ENCODE data around the gene PRDX5. TPM values are rescaled to one million over a fixed set of nuclear protein-coding genes. Genes with fewer than 3 reads are reported as not detected.

PRDX5 gene
- total and polyA plus RNA-seq, 8 donors: 59.0 to 245 (median 88.6) TPM

- Histone ChIP-seq H3K4me1 (peaks cover 13 to 14% (median 14%) of the 10 kb centered on the region in 3 donors), H3K36me3 (no peaks in the 10 kb centered on the region), H3K27me3 (no peaks in the 10 kb centered on the region), H3K27ac (no peak overlapping the region), H3K9me3 (no peaks in the 10 kb centered on the region), H3K4me3 (no peak overlapping the region)
- 93% methylated on average over 3 of the region's 3 CpGs for WGBS, 2 donors
- FAIRE-seq (no peak), DNase-seq (no peak), ATAC-seq (no peak)
- no peak for TF ChIP-seq CTCF (IDR thresholded peaks at IDR 0.05)
- intact Hi-C loops (cut with DNase I): no loop called here
These were observed 34.8 kb upstream of the PRDX5 start for GRCh38 chr11:64283092-64283491.

GRCh38 chr11:64284048-64284961 lies 33.6 kb upstream of the PRDX5 start, which contains the start of gene BAD:
BAD (minus strand) TSS chr11:64284665; CDS start chr11:64284368, 297 bp downstream.
- Histone ChIP-seq H3K27ac (peak within 1 kb of the TSS; percentile 80 to 92 (median 88)), H3K4me3 (peak within 1 kb of the TSS; percentile 53 to 91 (median 80)), H3K4me1 (peaks cover 13 to 14% (median 14%) of the 10 kb centered on the region in 3 donors), H3K27me3 (no peaks in the 10 kb centered on the region), H3K9me3 (no peaks in the 10 kb centered on the region), H3K36me3 (no peaks in the 10 kb centered on the region)
- FAIRE-seq (no peak), ATAC-seq (peak; percentile 82 to 94 (median 91)), DNase-seq (peak; percentile 93 to 98 (median 96))
- 2% methylated on average over 40 to 44 of the region's 44 CpGs for WGBS, 2 donors
- intact Hi-C loops (cut with DNase I): no loop called here
- no peak for TF ChIP-seq CTCF (IDR thresholded peaks at IDR 0.05)

GRCh38 chr11:64284962-64285884 lies 32.7 kb upstream of the PRDX5 start, which contains the start of gene GPR137:
GPR137 (plus strand) TSS chr11:64285848; CDS start chr11:64286525, 677 bp downstream.
- 1% methylated on average over 74 to 102 of the region's 102 CpGs for WGBS, 2 donors
- FAIRE-seq (no peak), ATAC-seq (peak; percentile 73 to 84 (median 82))

More at GRCh38 chr11:64284962-64285884, 32.7 kb upstream of the PRDX5 start, which contains the start of gene GPR137:
- Histone ChIP-seq H3K27me3 (no peaks in the 10 kb centered on the region), H3K4me1 (peaks cover 13 to 14% (median 14%) of the 10 kb centered on the region in 3 donors), H3K9me3 (no peaks in the 10 kb centered on the region), H3K27ac (peak within 1 kb of the TSS; percentile 80 to 92 (median 88)), H3K4me3 (peak within 1 kb of the TSS; percentile 53 to 91 (median 80)), H3K36me3 (no peaks in the 10 kb centered on the region)
- DNase-seq: peak; percentile 82 to 96 (median 92)
- intact Hi-C loops (cut with DNase I): no loop called here
- TF ChIP-seq CTCF (IDR thresholded peaks at IDR 0.05): no peak
